Mucosa of rectum (tissue), 2 donors: ENCODE data around the gene CDKN2B.

Source experiments
- H3K27ac ChIP-seq, 2 donors: one replicate each; pipeline ENCODE4 v1.7.0; 2013; ENCODE audit warnings: inconsistent platforms in 2 of 2, low read depth in 2 of 2, low read length in 2 of 2
- H3K27me3 ChIP-seq, 2 donors: one replicate each; pipeline ENCODE4 v1.7.0; 2013; ENCODE audit warnings: low read length in 2 of 2; ENCODE audit not compliant: control insufficient read depth in 2 of 2, insufficient read depth in 2 of 2
- H3K36me3 ChIP-seq, 2 donors: one replicate each; pipeline ENCODE4 v1.7.0; 2013; ENCODE audit warnings: low read length in 2 of 2; ENCODE audit not compliant: control insufficient read depth in 2 of 2, insufficient read depth in 2 of 2
- H3K4me1 ChIP-seq, 2 donors: one replicate each; pipeline ENCODE4 v1.7.0; 2013; ENCODE audit warnings: low read length in 2 of 2, mild to moderate bottlenecking in 1 of 2; ENCODE audit not compliant: control insufficient read depth in 2 of 2, insufficient read depth in 2 of 2
- H3K4me3 ChIP-seq, 2 donors: one replicate each; pipeline ENCODE4 v1.7.0; 2013; ENCODE audit warnings: low read length in 2 of 2
- H3K9ac ChIP-seq, 2 donors: one replicate each; pipeline ENCODE4 v1.7.0; 2013; ENCODE audit warnings: low read length in 2 of 2, low read depth in 1 of 2, mild to moderate bottlenecking in 1 of 2
- H3K9me3 ChIP-seq, 2 donors: one replicate each; pipeline ENCODE4 v1.7.0; 2013; ENCODE audit warnings: low read length in 2 of 2; ENCODE audit not compliant: control insufficient read depth in 2 of 2
- donor health status: healthy.
- donor health status: Normal muscosa, but diverticular disease.

Gene CDKN2B

GRCh38 chr9:22047596-22047995, 38.5 kb upstream of the CDKN2B start:
- Histone ChIP-seq H3K9ac (no peak overlapping the region), H3K27ac (no peak overlapping the region), H3K27me3 (no peaks in the 10 kb centered on the region), H3K4me1 (peaks cover 0 to 1% of the 10 kb centered on the region in 2 donors), H3K9me3 (no peaks in the 10 kb centered on the region), H3K4me3 (no peak overlapping the region), H3K36me3 (no peaks in the 10 kb centered on the region)

- no peaks in the 10 kb centered on the region for H3K9me3 ChIP-seq
- no peak overlapping the region for H3K4me3 ChIP-seq
- no peaks in the 10 kb centered on the region for H3K36me3 ChIP-seq
- H3K4me1 ChIP-seq = peaks cover 3 to 8% of the 10 kb centered on the region in 2 donors
- no peak overlapping the region for H3K9ac ChIP-seq
- H3K27ac ChIP-seq = no peak overlapping the region
- no peaks in the 10 kb centered on the region for H3K27me3 ChIP-seq
These were observed 37.3 kb upstream of the CDKN2B start for GRCh38 chr9:22046243-22046885.

GRCh38 chr9:22045423-22045822, 36.3 kb upstream of the CDKN2B start:
- no peaks in the 10 kb centered on the region for H3K9me3 ChIP-seq
- no peak overlapping the region for H3K9ac ChIP-seq
- no peaks in the 10 kb centered on the region for H3K27me3 ChIP-seq
- no peak overlapping the region for H3K27ac ChIP-seq
- no peak overlapping the region for H3K4me3 ChIP-seq
- no peaks in the 10 kb centered on the region for H3K36me3 ChIP-seq
- peaks cover 4 to 14% of the 10 kb centered on the region in 2 donors for H3K4me1 ChIP-seq

GRCh38 chr9:22044583-22044982, 35.5 kb upstream of the CDKN2B start:
- no peak overlapping the region for H3K27ac ChIP-seq
- H3K4me1 ChIP-seq = peaks cover 6 to 20% of the 10 kb centered on the region in 2 donors
- no peaks in the 10 kb centered on the region for H3K36me3 ChIP-seq
- H3K4me3 ChIP-seq = no peak overlapping the region
- no peaks in the 10 kb centered on the region for H3K27me3 ChIP-seq
- no peak overlapping the region for H3K9ac ChIP-seq
- H3K9me3 ChIP-seq = no peaks in the 10 kb centered on the region

GRCh38 chr9:22043928-22044327, 34.8 kb upstream of the CDKN2B start:
- no peak overlapping the region for H3K27ac ChIP-seq
- H3K36me3 ChIP-seq = no peaks in the 10 kb centered on the region
- no peaks in the 10 kb centered on the region for H3K27me3 ChIP-seq
- peaks cover 9 to 27% of the 10 kb centered on the region in 2 donors for H3K4me1 ChIP-seq
- no peaks in the 10 kb centered on the region for H3K9me3 ChIP-seq
- no peak overlapping the region for H3K9ac ChIP-seq
- H3K4me3 ChIP-seq = no peak overlapping the region

GRCh38 chr9:22041775-22042174, 32.7 kb upstream of the CDKN2B start:
- H3K4me1 ChIP-seq = peaks cover 20 to 34% of the 10 kb centered on the region in 2 donors
- H3K27ac ChIP-seq = peak overlapping the region; percentile 59 to 88
- H3K9ac ChIP-seq = peak overlapping the region in 1 of 2 donors; percentile 29
- H3K9me3 ChIP-seq = no peaks in the 10 kb centered on the region
- H3K27me3 ChIP-seq = no peaks in the 10 kb centered on the region
- H3K36me3 ChIP-seq = no peaks in the 10 kb centered on the region
- peak overlapping the region in 1 of 2 donors; percentile 10 for H3K4me3 ChIP-seq

GRCh38 chr9:22041344-22041743, 32.2 kb upstream of the CDKN2B start:
- peaks cover 20 to 34% of the 10 kb centered on the region in 2 donors for H3K4me1 ChIP-seq
- H3K27ac ChIP-seq = peak overlapping the region; percentile 59 to 88

GRCh38 chr9:22040760-22041159, 31.7 kb upstream of the CDKN2B start:
- Histone ChIP-seq H3K27me3 (no peaks in the 10 kb centered on the region), H3K9ac (peak overlapping the region in 1 of 2 donors; percentile 20), H3K4me1 (peaks cover 20 to 34% of the 10 kb centered on the region in 2 donors), H3K4me3 (peak overlapping the region; percentile 11 to 45), H3K36me3 (no peaks in the 10 kb centered on the region), H3K9me3 (no peaks in the 10 kb centered on the region), H3K27ac (peak overlapping the region; percentile 59 to 88)

More at GRCh38 chr9:22041344-22041743, 32.2 kb upstream of the CDKN2B start:
- Histone ChIP-seq H3K4me3 (peak overlapping the region; percentile 11 to 45), H3K9ac (peak overlapping the region in 1 of 2 donors; percentile 29), H3K9me3 (no peaks in the 10 kb centered on the region), H3K27me3 (no peaks in the 10 kb centered on the region), H3K36me3 (no peaks in the 10 kb centered on the region)

- H3K4me3 ChIP-seq = no peak overlapping the region
- H3K4me1 ChIP-seq = peaks cover 20 to 34% of the 10 kb centered on the region in 2 donors
- H3K27ac ChIP-seq = peak overlapping the region; percentile 59 to 88
- H3K9me3 ChIP-seq = no peaks in the 10 kb centered on the region
- H3K27me3 ChIP-seq = no peaks in the 10 kb centered on the region
- H3K9ac ChIP-seq = no peak overlapping the region
- H3K36me3 ChIP-seq = no peaks in the 10 kb centered on the region
These were observed 30.2 kb upstream of the CDKN2B start for GRCh38 chr9:22039258-22039657.

GRCh38 chr9:22037954-22038690, 29.0 kb upstream of the CDKN2B start:
- Histone ChIP-seq H3K27me3 (no peaks in the 10 kb centered on the region), H3K4me1 (peaks cover 20 to 34% of the 10 kb centered on the region in 2 donors), H3K36me3 (no peaks in the 10 kb centered on the region), H3K4me3 (no peak overlapping the region), H3K9ac (no peak overlapping the region), H3K27ac (peak overlapping the region in 1 of 2 donors; percentile 58), H3K9me3 (no peaks in the 10 kb centered on the region)
